ENCODE measurements around the gene CADPS2. TPM values are rescaled to one million over a fixed set of nuclear protein-coding genes. Genes with fewer than 3 reads are reported as not detected.

The CADPS2 gene
- total and polyA plus RNA-seq, 7 donors: 4.7 to 13.0 (median 9.5) TPM

DNA sequence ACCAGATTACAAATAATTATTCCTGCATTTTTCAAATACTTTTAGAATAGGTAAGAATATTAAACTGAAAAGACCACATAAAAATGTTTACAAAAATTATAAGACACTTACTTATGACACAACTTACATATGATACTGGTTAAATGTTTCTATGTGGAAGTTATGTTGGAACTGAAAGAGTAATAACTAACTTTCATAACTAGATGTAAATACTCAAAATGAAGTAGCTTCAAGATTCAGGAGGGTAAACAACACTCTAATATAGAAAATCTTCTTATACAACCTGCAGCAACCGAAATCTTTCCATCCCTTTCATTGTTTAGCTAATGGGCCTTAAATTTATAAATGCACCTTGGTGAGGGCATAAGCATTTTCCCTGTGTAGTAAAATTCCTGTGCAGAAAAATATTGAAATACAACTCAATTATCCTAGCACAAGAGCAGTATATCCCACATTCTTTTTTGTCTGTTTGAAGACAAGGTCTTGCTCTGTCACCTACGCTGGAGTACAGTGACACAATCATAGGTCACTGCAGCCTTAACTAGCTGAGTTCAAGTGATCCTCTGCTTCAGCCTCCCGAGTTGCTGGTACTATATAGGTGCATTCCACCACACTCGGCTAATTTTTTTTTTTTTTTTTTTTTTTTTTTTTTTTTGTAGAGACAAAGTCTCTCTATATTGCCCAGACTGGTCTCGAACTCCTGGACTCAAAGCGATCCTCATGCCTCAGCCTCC, 168.7 kb downstream of the CADPS2 start:
- WGBS, 2 donors: 91 to 95% methylated on average over 6 of the region's 6 CpGs
- no peaks in the 10 kb centered on the region for H3K4me1 ChIP-seq
- no peaks in the 10 kb centered on the region for H3K9me3 ChIP-seq
- intact Hi-C loops (cut with DNase I): no loop called here
- H3K27ac ChIP-seq: no peak overlapping the region
- no peak overlapping the region for H3K4me3 ChIP-seq
- no peaks in the 10 kb centered on the region for H3K27me3 ChIP-seq
- DNase-seq: no peak
- TF ChIP-seq POLR2A (IDR thresholded peaks at IDR 0.05) (no peak), POLR2AphosphoS5 (IDR thresholded peaks at IDR 0.05) (no peak), EP300 (IDR thresholded peaks at IDR 0.05) (no peak)
- TF ChIP-seq, protein P1, sequence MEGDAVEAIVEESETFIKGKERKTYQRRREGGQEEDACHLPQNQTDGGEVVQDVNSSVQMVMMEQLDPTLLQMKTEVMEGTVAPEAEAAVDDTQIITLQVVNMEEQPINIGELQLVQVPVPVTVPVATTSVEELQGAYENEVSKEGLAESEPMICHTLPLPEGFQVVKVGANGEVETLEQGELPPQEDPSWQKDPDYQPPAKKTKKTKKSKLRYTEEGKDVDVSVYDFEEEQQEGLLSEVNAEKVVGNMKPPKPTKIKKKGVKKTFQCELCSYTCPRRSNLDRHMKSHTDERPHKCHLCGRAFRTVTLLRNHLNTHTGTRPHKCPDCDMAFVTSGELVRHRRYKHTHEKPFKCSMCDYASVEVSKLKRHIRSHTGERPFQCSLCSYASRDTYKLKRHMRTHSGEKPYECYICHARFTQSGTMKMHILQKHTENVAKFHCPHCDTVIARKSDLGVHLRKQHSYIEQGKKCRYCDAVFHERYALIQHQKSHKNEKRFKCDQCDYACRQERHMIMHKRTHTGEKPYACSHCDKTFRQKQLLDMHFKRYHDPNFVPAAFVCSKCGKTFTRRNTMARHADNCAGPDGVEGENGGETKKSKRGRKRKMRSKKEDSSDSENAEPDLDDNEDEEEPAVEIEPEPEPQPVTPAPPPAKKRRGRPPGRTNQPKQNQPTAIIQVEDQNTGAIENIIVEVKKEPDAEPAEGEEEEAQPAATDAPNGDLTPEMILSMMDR (IDR thresholded peaks at IDR 0.05): no peak
- no peaks in the 10 kb centered on the region for H3K36me3 ChIP-seq

GRCh38 chr7:122715183-122715582, 171.1 kb downstream of the CADPS2 start:
- Histone ChIP-seq H3K9me3 (no peaks in the 10 kb centered on the region), H3K27me3 (no peaks in the 10 kb centered on the region), H3K27ac (no peak overlapping the region), H3K4me3 (no peak overlapping the region), H3K36me3 (no peaks in the 10 kb centered on the region), H3K4me1 (no peaks in the 10 kb centered on the region)
- TF ChIP-seq POLR2A (IDR thresholded peaks at IDR 0.05): no peak
- no peak for TF ChIP-seq EP300 (IDR thresholded peaks at IDR 0.05)
- TF ChIP-seq, protein P1 (IDR thresholded peaks at IDR 0.05): no peak
- TF ChIP-seq POLR2AphosphoS5 (IDR thresholded peaks at IDR 0.05): no peak
- intact Hi-C loops (cut with DNase I): no loop called here
- no peak for DNase-seq
- 90 to 96% methylated on average over 3 of the region's 3 CpGs for WGBS, 2 donors

DNA sequence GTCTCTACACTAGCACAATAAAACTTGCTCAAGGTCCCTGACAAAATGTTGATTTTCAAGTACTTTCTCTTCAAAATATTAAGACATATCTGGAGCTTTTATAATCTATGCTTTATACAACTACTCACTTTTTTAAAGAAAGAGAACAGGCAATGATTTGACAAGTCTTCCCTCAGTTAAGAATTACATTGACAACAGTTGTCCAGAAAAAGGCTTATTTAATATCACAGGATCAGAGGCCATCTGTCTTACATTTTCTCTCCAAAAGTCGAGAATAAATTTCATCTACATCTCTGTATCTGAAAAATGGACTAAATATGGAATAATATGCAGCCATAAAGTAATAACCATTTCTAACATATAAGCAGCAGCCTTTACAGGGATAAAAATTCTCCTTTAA, 175.3 kb downstream of the CADPS2 start:
- Histone ChIP-seq H3K9me3 (no peaks in the 10 kb centered on the region), H3K36me3 (no peaks in the 10 kb centered on the region), H3K4me1 (no peaks in the 10 kb centered on the region), H3K27ac (no peak overlapping the region), H3K4me3 (no peak overlapping the region), H3K27me3 (no peaks in the 10 kb centered on the region)
- DNase-seq: no peak
- intact Hi-C loops (cut with DNase I): no loop called here
- TF ChIP-seq EP300 (IDR thresholded peaks at IDR 0.05): no peak
- TF ChIP-seq POLR2AphosphoS5 (IDR thresholded peaks at IDR 0.05): no peak
- TF ChIP-seq, protein P1 (IDR thresholded peaks at IDR 0.05): no peak
- TF ChIP-seq POLR2A (IDR thresholded peaks at IDR 0.05): no peak
- WGBS, 2 donors: 70 to 78% methylated on average over 1 of the region's 1 CpG

DNA sequence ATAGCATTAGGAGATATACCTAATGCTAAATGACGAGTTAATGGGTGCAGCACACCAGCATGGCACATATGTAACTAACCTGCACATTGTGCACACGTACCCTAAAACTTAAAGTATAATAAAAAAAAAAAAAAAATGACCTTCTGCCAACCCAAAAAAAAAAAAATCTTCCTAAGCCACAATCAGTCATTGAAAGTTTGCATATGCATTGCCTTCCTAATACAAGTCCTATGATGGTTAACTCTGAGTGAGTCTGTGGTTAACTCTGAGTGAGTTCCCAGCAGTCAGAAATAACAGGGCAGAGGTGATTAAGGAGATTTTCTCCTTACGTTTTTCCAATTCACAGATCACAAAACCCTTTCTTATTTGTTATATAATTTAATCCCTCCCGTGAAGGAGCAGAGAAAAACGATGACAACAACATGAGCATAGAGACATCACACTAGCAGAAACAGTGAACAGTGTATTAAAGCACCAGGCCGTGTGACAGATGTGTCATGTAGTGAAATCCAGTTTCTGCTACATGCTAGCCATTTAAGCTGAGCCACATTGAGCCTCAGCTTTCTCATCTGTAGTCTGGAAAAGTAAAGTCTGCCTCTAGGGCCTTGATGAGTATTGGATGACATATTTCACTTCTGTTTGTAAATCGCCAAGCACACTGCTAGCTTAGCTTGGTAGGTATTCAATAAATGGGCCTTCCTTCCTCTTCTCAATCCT, 176.2 kb downstream of the CADPS2 start:
- no peak for TF ChIP-seq EP300 (IDR thresholded peaks at IDR 0.05)
- no peak for TF ChIP-seq POLR2AphosphoS5 (IDR thresholded peaks at IDR 0.05)
- TF ChIP-seq, protein P1 (IDR thresholded peaks at IDR 0.05): no peak
- no peak for TF ChIP-seq POLR2A (IDR thresholded peaks at IDR 0.05)
- Histone ChIP-seq H3K4me1 (no peaks in the 10 kb centered on the region), H3K36me3 (no peaks in the 10 kb centered on the region), H3K27me3 (no peaks in the 10 kb centered on the region), H3K9me3 (no peaks in the 10 kb centered on the region), H3K4me3 (no peak overlapping the region), H3K27ac (no peak overlapping the region)
- intact Hi-C loops (cut with DNase I): no loop called here
- 86 to 89% methylated on average over 7 of the region's 7 CpGs for WGBS, 2 donors
- DNase-seq: no peak
